Measurements from ENCODE around the gene PDRG1.
A peak's percentile ranks its signal among the peaks of the same experiment; 100 is the strongest.

PDRG1 gene

GRCh38 chr20:31910071-31910803, 41.6 kb downstream of the PDRG1 start:
- H3K4me1 ChIP-seq (ENCODE audit: control extremely low read depth in 1 of 4, control insufficient read depth in 4 of 4, insufficient read depth in 4 of 4, low read length in 3 of 4): no peaks in the 10 kb centered on the region
- H3K27ac ChIP-seq (ENCODE audit: insufficient read depth in 1 of 2, low read depth in 1 of 2, low read length in 2 of 2, poor library complexity in 1 of 2, severe bottlenecking in 2 of 2): no peak overlapping the region
- 95% methylated on average over 4 of the region's 4 CpGs for WGBS (ENCODE audit: insufficient coverage)
- no peaks in the 10 kb centered on the region for H3K9me3 ChIP-seq (ENCODE audit: control extremely low read depth in 1 of 5, control insufficient read depth in 4 of 5, insufficient read depth in 2 of 5, low read depth in 1 of 5, low read length in 4 of 5)
- no peak for DNase-seq
- H3K27me3 ChIP-seq (replicated peaks in 2 of 5; ENCODE audit: control insufficient read depth in 4 of 5, insufficient read depth in 5 of 5, low read length in 4 of 5): no peaks in the 10 kb centered on the region
- POLR2A ChIA-PET: no interaction called here
- CTCF ChIA-PET: interaction anchor here (1.4 kb wide), 1 partner anchor 53 kb away, joined by 4 read pairs; no protein-coding TSS in a partner anchor
- H3K36me3 ChIP-seq (ENCODE audit: control insufficient read depth in 4 of 4, insufficient read depth in 4 of 4, low read length in 3 of 4): no peaks in the 10 kb centered on the region
- H3K4me3 ChIP-seq (ENCODE audit: control insufficient read depth in 1 of 7, extremely low read depth in 1 of 7, insufficient read depth in 4 of 7, low read depth in 2 of 7, low read length in 6 of 7): no peak overlapping the region

GRCh38 chr20:31909253-31910070, 42.4 kb downstream of the PDRG1 start:
- WGBS (ENCODE audit: insufficient coverage): 97% methylated on average over 16 of the region's 17 CpGs
- Histone ChIP-seq H3K27me3 (replicated peaks in 2 of 5; ENCODE audit: control insufficient read depth in 4 of 5, insufficient read depth in 5 of 5, low read length in 4 of 5) (no peaks in the 10 kb centered on the region), H3K36me3 (ENCODE audit: control insufficient read depth in 4 of 4, insufficient read depth in 4 of 4, low read length in 3 of 4) (no peaks in the 10 kb centered on the region), H3K27ac (ENCODE audit: insufficient read depth in 1 of 2, low read depth in 1 of 2, low read length in 2 of 2, poor library complexity in 1 of 2, severe bottlenecking in 2 of 2) (no peak overlapping the region), H3K4me1 (ENCODE audit: control extremely low read depth in 1 of 4, control insufficient read depth in 4 of 4, insufficient read depth in 4 of 4, low read length in 3 of 4) (no peaks in the 10 kb centered on the region), H3K9me3 (ENCODE audit: control extremely low read depth in 1 of 5, control insufficient read depth in 4 of 5, insufficient read depth in 2 of 5, low read depth in 1 of 5, low read length in 4 of 5) (no peaks in the 10 kb centered on the region), H3K4me3 (ENCODE audit: control insufficient read depth in 1 of 7, extremely low read depth in 1 of 7, insufficient read depth in 4 of 7, low read depth in 2 of 7, low read length in 6 of 7) (no peak overlapping the region)
- ChIA-PET CTCF (interaction anchor here (0.5 kb wide), 1 partner anchor 742 kb away, joined by 3 read pairs; no protein-coding TSS in a partner anchor), POLR2A (no interaction called here)
- no peak for DNase-seq

GRCh38 chr20:31908424-31908823, 43.4 kb downstream of the PDRG1 start:
- Histone ChIP-seq H3K9me3 (ENCODE audit: control extremely low read depth in 1 of 5, control insufficient read depth in 4 of 5, insufficient read depth in 2 of 5, low read depth in 1 of 5, low read length in 4 of 5) (no peaks in the 10 kb centered on the region), H3K27me3 (replicated peaks in 2 of 5; ENCODE audit: control insufficient read depth in 4 of 5, insufficient read depth in 5 of 5, low read length in 4 of 5) (no peaks in the 10 kb centered on the region), H3K4me1 (ENCODE audit: control extremely low read depth in 1 of 4, control insufficient read depth in 4 of 4, insufficient read depth in 4 of 4, low read length in 3 of 4) (peaks cover 0 to 7% (median 2%) of the 10 kb centered on the region in 4 experiments), H3K36me3 (ENCODE audit: control insufficient read depth in 4 of 4, insufficient read depth in 4 of 4, low read length in 3 of 4) (no peaks in the 10 kb centered on the region), H3K4me3 (ENCODE audit: control insufficient read depth in 1 of 7, extremely low read depth in 1 of 7, insufficient read depth in 4 of 7, low read depth in 2 of 7, low read length in 6 of 7) (no peak overlapping the region), H3K27ac (ENCODE audit: insufficient read depth in 1 of 2, low read depth in 1 of 2, low read length in 2 of 2, poor library complexity in 1 of 2, severe bottlenecking in 2 of 2) (no peak overlapping the region)
- ChIA-PET POLR2A (no interaction called here), CTCF (interaction anchor here (0.5 to 1.0 kb wide), 2 partner anchors 56 to 743 kb away, joined by 3 read pairs; no protein-coding TSS in a partner anchor)
- WGBS (ENCODE audit: insufficient coverage): 100% methylated on average over 11 of the region's 11 CpGs
- DNase-seq: no peak

- peak; percentile 33 to 78 (median 58) for DNase-seq
- CTCF ChIA-PET: interaction anchor here (1.0 kb wide), 1 partner anchor 56 kb away, joined by 3 read pairs; no protein-coding TSS in a partner anchor
- peaks cover 0 to 9% (median 2%) of the 10 kb centered on the region in 4 experiments for H3K4me1 ChIP-seq (ENCODE audit: control extremely low read depth in 1 of 4, control insufficient read depth in 4 of 4, insufficient read depth in 4 of 4, low read length in 3 of 4)
- H3K9me3 ChIP-seq (ENCODE audit: control extremely low read depth in 1 of 5, control insufficient read depth in 4 of 5, insufficient read depth in 2 of 5, low read depth in 1 of 5, low read length in 4 of 5): no peaks in the 10 kb centered on the region
- no peaks in the 10 kb centered on the region for H3K27me3 ChIP-seq (replicated peaks in 2 of 5; ENCODE audit: control insufficient read depth in 4 of 5, insufficient read depth in 5 of 5, low read length in 4 of 5)
- POLR2A ChIA-PET: no interaction called here
- no peaks in the 10 kb centered on the region for H3K36me3 ChIP-seq (ENCODE audit: control insufficient read depth in 4 of 4, insufficient read depth in 4 of 4, low read length in 3 of 4)
- no peak overlapping the region for H3K4me3 ChIP-seq (ENCODE audit: control insufficient read depth in 1 of 7, extremely low read depth in 1 of 7, insufficient read depth in 4 of 7, low read depth in 2 of 7, low read length in 6 of 7)
- no peak overlapping the region for H3K27ac ChIP-seq (ENCODE audit: insufficient read depth in 1 of 2, low read depth in 1 of 2, low read length in 2 of 2, poor library complexity in 1 of 2, severe bottlenecking in 2 of 2)
- 89% methylated on average over 4 of the region's 5 CpGs for WGBS (ENCODE audit: insufficient coverage)
These were observed 43.8 kb downstream of the PDRG1 start for GRCh38 chr20:31908016-31908415.

GRCh38 chr20:31907046-31907445, 44.8 kb downstream of the PDRG1 start:
- H3K36me3 ChIP-seq (ENCODE audit: control insufficient read depth in 4 of 4, insufficient read depth in 4 of 4, low read length in 3 of 4): no peaks in the 10 kb centered on the region
- CTCF ChIA-PET: interaction anchor here (1.0 kb wide), 1 partner anchor 36 kb away, joined by 3 read pairs; no protein-coding TSS in a partner anchor
- H3K4me1 ChIP-seq (ENCODE audit: control extremely low read depth in 1 of 4, control insufficient read depth in 4 of 4, insufficient read depth in 4 of 4, low read length in 3 of 4): peaks cover 0 to 9% (median 2%) of the 10 kb centered on the region in 4 experiments
- H3K27ac ChIP-seq (ENCODE audit: insufficient read depth in 1 of 2, low read depth in 1 of 2, low read length in 2 of 2, poor library complexity in 1 of 2, severe bottlenecking in 2 of 2): no peak overlapping the region
- POLR2A ChIA-PET: no interaction called here
- no peaks in the 10 kb centered on the region for H3K27me3 ChIP-seq (replicated peaks in 2 of 5; ENCODE audit: control insufficient read depth in 4 of 5, insufficient read depth in 5 of 5, low read length in 4 of 5)
- no peak for DNase-seq
- WGBS (ENCODE audit: insufficient coverage): 100% methylated on average over 1 of the region's 5 CpGs
- no peak overlapping the region for H3K4me3 ChIP-seq (ENCODE audit: control insufficient read depth in 1 of 7, extremely low read depth in 1 of 7, insufficient read depth in 4 of 7, low read depth in 2 of 7, low read length in 6 of 7)
- H3K9me3 ChIP-seq (ENCODE audit: control extremely low read depth in 1 of 5, control insufficient read depth in 4 of 5, insufficient read depth in 2 of 5, low read depth in 1 of 5, low read length in 4 of 5): no peaks in the 10 kb centered on the region

GRCh38 chr20:31906001-31906400, 45.8 kb downstream of the PDRG1 start:
- DNase-seq: no peak
- H3K4me3 ChIP-seq (ENCODE audit: control insufficient read depth in 1 of 7, extremely low read depth in 1 of 7, insufficient read depth in 4 of 7, low read depth in 2 of 7, low read length in 6 of 7): no peak overlapping the region
- peaks cover 0 to 9% (median 2%) of the 10 kb centered on the region in 4 experiments for H3K4me1 ChIP-seq (ENCODE audit: control extremely low read depth in 1 of 4, control insufficient read depth in 4 of 4, insufficient read depth in 4 of 4, low read length in 3 of 4)
- POLR2A ChIA-PET: no interaction called here
- no peak overlapping the region for H3K27ac ChIP-seq (ENCODE audit: insufficient read depth in 1 of 2, low read depth in 1 of 2, low read length in 2 of 2, poor library complexity in 1 of 2, severe bottlenecking in 2 of 2)
- CTCF ChIA-PET: interaction anchor here (1.0 kb wide), 1 partner anchor 11 kb away, joined by 3 read pairs; no protein-coding TSS in a partner anchor
- no peaks in the 10 kb centered on the region for H3K9me3 ChIP-seq (ENCODE audit: control extremely low read depth in 1 of 5, control insufficient read depth in 4 of 5, insufficient read depth in 2 of 5, low read depth in 1 of 5, low read length in 4 of 5)
- no peaks in the 10 kb centered on the region for H3K36me3 ChIP-seq (ENCODE audit: control insufficient read depth in 4 of 4, insufficient read depth in 4 of 4, low read length in 3 of 4)
- 81% methylated on average over 4 of the region's 5 CpGs for WGBS (ENCODE audit: insufficient coverage)
- H3K27me3 ChIP-seq (replicated peaks in 2 of 5; ENCODE audit: control insufficient read depth in 4 of 5, insufficient read depth in 5 of 5, low read length in 4 of 5): no peaks in the 10 kb centered on the region
